NCI-H1105 (cell line): ENCODE results near the gene PAXIP1.

Experiments used
- DNase-seq: peaks from one replicate; lab custom pipeline; 2025; lab: John Stamatoyannopoulos, UW

The PAXIP1 gene

DNA sequence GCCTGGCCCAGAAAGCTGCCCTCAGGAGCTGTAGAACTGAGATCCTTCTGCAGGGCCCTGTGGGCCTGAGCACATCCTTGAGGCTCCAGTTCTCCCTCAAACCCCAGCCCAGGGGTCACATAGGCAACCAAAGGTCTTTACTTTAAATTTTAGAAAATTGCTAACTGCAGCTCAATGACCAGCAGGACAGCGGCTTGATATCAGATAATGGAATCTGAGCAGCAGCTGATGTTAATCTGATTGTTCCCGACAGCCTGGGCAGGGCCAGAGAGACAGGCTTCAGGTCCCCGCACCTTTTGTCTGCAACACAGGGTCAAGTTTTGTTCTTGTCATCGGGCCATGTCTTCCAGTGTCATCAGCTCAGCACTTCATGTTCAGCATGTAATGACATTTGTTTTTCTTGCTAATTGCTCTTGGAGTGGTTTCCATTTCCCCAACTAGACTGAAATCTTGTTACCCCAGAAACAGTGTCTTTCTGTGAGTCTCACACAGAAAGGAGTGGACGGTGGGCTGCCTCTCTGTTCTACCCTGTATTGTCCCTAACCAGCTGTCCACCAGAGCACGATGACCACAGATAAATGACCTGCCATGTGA is 91.0 kb downstream of the PAXIP1 start:
- DNase-seq, result no peak

DNA sequence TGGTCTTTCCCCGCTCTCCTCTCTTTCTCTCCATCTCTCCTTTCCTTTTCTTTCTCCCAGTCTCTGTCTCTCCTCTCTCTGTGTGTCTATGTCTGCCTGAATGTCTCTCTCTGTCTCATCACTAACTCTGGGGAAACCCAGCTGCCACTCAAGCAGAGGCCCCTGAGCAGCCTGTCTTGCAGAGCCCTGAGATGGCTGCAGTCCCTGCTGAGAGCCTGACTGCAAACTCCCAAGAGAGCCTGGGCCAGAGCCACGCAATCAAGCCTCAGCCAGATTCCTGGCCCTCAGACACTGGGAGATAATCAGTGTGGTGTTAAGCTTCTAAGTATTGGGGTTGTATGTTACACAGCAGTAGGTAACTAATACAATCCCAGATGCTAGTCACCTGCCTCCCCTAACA is 91.5 kb downstream of the PAXIP1 start:
- DNase-seq, result no peak

DNA sequence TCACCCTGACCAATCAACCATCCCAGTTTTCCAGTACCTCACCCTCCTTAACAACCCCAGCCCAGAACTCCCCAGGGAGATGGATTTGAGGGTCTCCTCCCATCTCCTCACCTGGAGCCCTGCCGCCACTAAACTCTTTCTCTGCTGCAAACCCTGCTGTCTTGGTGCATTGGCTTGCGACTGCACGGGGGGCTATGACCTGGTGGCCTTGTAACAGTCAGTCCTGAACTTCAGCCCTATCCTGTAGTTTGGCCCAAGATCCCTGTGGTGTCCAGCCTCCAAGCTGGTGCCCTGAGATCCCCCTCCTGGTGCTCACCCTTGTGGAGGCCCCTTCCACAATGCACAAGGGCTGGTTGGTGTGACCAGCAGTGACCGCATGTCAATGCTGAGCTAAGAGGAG is 91.9 kb downstream of the PAXIP1 start:
- no peak for DNase-seq

DNA sequence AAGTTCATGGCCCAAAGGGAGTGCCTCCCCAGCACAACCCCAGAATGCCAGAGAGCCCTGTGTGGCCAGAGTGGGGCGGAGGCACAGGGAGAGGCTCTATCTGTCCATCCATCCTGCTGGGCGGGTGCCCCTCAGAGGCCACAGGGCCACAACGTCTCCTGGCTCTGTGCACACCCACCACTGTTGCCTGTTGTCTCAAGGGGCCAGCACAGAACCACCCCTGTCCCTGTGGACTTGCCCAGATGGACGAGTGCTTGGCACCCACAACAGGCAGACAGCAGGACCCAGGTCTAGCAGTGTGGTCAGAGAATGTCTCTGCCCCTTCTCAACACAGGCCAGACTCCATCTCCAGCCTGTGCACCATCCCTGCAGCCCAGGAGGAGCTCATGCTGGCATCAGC is 92.8 kb downstream of the PAXIP1 start:
- DNase-seq, result no peak

DNA sequence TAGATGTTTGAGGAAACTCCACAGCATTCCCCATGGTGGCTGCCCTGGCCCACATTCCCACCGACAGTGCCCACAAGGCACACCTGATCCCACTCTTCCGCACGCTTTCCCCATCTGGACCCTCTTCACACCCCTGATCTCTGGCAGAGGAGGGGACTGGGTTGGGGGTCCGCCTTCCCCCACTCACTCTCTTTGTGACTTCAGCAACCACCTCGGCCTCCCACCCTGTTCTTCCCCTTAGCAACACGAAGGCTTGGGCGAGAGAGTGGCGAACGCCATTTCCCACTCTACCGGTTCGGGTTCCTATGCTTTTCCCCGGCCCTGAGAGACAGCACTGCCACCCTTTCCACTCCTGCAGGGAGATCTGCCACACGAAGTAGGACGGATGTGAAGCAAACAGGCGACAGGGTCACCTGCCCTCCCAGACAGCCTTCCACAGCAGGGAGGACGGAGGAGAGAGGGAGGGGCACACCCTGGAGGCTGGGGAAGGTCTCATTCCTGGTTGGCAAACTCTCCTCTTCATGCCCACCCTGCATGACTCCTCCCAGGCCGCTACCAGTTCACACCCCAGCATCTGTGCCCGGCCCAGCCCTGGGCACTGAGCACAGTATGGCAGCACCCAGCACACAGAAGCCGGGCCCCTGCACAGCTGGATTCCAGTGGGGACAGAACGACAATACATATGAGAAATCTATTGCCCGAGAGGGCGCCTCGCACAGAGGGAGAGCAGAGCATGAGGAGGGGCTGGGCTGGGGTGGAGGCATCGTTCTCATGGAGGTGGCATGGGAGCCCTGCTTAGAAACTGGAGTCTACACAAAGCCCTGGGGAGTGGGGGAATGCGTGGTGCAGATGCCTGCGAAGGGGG is 93.5 kb downstream of the PAXIP1 start:
- DNase-seq, result no peak

DNA sequence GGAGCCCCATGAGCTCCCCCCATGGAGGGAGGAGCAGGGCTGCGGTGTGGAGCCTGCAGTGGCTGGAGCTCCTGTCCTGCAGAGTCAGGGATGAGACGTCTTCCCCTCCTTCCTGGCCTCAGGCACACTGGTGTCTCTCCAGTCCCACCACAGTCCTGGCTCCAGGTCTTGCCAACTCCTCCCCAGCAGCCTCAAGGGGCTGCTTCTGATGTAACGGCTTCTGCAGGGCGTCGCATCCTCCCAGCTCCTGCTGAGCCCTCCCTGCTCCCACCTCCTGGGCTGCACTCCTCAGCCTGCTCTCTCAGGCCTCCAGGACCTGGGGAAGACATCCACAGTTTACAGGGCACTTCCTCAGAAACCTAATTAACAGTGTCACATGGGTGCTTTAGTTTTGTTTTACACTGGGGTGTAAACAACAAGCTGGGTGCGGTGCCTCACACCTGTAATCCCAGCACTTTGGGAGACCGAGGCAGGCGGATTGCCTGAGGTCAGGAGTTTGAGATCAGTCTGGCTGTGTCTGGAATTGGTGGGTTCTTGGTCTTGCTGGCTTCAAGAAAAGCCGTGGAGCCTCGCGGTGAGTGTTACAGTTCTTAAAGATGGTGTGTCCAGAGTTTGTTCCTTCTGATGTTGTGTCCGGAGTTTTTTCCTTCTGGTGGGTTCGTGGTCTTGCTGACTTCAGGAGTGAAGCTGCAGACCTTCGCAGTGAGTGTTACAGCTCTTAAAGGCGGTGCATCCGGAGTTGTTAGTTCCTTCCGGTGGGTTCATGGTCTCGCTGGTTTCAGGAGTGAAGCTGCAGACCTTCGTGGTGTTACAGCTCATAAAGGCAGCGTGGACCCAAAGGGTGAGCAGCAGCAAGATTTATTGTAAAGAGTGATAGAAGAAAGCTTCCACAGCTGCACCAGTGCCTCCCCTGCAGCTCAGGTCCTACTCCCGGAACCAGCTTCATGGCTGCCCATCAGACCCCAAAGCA is 95.0 kb downstream of the PAXIP1 start:
- DNase-seq, result no peak

DNA sequence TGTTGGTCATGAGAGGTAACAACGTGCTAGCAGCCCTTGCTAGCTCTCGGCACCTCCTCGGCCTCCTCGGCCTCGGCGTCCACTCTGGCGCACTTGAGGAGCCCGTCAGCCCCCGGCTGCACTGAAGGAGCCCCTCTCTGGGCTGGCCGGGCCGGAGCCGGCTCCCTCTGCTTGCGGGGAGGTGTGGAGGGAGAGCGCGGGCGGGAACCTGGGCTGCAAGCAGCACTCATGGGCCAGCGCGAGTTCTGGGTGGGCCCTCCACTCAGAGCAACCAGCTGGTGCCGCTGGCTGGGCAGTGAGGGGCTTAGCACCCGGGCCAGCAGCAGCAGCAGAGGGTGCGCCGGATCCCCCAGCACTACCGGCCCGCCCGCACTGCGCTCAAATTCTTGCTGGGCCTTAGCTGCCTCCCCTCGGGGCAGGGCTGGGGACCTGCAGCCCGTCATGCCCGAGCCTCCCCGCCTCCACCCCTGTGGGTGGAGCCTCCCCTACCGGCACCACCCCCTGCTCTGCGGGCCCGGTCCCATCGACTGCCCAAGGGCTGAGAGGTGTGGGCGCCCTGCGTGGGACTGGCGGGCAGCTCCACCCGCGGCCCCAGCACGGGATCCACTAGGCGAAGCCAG is 96.1 kb downstream of the PAXIP1 start:
- no peak for DNase-seq

DNA sequence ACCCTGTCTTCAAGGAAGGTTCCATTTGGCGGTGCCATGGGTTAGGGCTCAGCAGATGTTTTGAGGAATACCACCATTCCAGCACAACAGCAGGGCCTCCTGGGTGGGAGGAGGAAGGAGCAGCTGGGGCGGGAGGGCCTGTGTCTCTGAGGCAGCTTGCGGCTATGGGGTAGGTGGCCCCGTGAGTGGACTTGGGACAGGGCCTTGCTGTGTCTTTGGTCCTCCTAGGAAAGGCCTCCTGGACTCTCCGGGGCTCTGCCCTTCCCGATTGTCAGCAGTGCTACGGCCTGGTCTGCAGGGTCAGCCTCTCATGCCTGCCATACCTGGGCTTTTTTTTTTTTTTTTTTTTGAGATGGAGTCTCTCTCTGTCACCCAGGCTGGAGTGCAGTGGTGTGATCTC is 96.7 kb downstream of the PAXIP1 start:
- DNase-seq, result no peak

DNA sequence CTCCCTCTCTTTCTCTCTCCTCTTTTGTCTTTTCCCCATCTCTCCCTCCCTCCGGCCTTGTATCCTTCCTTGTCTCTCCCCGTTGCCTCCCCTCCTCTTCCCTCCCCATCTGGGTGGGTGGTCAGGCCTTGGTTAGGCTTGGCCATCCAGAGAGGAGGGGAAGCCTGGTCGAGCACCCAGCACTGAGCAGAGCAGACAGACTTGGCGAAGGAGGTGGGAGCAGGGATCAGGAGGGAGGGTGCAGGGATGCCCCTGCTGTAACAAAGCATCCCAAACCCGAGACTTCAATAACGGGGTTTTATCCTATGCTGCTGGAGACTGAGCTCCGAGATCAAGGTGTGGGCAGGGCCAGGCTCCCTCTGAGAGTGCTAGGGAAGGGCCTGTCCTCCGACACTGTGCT is 97.3 kb downstream of the PAXIP1 start:
- no peak for DNase-seq

DNA sequence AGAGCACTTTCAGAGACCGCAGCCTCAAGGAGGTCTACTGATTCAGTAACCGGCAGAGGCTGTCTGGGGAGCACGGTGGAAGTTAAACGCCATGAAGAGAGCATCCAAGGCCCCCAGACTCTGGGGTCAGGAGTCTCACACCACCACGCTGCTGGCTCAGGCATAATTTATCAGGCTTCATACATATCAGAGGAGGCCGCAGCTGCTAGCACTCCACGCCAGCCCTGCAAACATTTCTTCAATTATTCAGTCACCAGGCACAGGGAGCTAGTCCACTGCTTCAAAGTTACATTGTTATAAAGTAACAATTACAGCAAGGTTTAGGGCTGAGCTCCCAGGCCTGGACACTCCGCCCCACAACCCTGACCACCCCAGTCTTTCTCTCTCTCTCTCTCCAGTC is 97.8 kb downstream of the PAXIP1 start:
- DNase-seq, result no peak

DNA sequence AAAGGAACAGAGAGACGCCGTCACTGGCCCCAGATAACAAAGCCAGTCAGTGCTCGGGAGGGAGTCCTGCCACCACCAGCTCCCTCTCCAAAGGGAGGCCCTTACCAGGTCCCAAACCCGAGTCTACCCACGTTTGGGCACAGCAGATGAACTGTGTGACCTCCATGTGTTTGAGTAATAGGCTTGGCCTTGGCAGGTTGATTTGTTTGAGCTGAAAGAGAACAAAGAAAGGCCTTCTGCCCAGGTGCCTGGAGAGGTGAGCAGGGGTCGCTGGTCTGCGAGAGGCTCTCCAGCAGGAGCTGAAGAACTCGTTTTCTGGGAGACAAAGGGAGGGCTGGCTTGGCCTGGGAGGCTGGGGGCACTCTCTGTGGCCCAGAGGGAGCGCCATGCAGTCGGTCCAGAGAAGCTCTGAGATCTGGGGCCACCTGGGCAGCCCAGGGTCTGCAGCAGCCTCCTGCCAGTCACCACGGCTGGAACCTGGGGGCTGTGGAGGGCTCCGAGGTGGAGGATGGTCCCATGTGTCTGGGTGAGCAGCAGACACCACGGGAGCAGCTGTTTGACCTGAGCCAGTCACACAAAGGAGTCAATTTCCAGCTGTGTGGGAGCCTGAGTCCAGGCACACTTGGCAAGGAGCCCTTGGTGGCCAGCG is 99.7 kb downstream of the PAXIP1 start:
- DNase-seq, result no peak

DNA sequence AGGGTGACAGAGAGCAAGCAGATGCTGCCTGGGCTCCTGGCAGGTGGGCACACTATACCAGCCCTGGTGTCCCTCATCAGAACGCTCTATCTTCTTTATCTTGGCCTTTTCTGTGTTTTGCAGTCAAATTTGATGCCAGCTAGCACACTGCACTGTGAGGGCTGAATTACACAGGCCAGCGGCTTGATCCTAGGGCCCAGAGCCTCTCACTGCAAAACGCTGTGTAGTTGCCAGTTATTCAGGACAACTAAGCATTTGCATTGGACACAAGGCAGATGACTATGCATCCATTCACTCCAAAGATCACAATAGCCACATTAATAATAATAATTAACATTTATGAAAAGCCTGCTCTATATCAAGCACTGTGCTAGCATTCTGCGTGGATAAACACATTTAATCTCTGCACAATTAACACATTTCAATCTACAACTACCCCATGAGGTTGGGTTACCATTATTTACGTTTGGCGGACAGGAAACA is 100.3 kb downstream of the PAXIP1 start:
- no peak for DNase-seq

DNA sequence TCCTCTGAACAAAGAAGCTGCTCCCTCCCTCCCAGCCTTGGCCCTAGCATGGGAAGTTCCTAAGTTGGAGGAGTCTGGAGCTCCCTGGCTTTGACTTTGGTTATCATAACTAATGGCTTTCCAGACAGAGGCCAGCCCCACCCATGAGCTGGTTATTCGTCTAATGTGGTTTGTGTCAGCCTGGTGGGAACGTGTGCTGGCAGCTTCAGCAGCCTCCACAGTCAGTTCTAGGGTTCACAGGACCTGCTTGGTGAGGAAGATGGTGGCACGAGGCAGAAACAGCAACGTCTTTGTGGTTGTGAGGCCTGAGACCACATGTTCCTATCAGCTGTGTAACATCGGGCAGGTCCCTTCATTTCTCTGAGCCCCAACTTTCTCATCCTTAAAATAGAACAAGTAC is 103.1 kb downstream of the PAXIP1 start:
- no peak for DNase-seq

DNA sequence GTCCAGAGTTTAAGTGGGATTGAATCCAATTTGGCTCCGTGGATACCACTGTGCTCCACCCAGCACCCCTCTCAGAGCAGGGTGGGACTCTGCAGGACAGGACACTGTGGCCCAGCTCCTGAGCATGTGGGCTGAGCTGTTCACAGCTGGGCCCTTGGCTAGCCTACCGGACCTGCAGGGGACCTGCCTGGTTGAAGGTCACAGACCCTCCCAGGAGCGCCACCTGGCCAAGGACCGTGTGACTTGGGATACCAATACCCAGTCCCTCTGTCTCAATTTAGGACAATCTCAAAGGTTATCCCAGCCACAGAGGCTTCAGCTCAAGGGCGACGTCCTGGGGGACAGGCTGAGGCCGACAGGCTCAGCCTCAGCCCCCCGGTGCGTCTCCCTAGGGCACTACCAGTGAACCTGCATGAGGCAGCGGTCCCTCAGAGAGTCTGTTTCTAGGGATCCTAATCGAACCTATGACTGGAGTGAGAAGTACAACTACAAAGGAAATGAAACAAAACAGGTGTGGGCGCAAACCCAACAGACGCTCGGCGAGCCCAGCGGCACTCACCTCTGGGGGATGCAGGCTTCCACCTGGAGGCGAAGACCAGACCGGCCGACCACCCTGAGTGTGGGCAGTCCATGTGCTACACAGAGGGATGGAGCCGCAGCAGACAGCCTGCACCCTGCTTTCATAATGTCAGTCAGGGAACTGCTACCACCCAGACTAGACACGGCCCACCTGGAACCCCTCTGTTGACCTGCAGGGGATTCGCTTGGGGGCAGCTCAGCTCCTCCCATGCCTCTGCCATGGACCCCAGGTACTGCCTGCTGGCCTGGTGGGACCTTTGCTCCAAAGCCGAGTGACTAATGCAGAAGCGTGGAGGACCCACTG is 103.7 kb downstream of the PAXIP1 start:
- no peak for DNase-seq

DNA sequence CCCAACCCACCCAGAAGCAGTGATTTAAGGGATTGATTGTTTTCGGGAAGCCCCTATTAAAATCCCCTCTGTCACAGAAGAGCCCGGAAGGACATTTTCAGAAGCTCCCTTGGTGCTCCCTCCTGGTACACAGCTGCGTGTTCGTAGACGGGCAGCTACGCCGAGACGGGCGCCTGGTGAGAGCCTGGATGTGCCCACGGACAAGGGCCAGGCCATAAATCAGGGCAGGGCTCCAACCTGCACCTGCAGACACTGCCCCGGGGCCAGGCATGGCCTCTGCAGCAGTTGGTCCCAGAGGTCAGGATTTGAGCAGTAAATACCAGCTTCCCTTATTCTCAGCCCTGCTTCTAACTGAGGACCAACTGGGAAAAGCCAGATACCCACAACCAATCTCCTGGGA is 106.8 kb downstream of the PAXIP1 start:
- no peak for DNase-seq
